ENCODE measurements around the gene CCM2. TPM values are rescaled to one million over a fixed set of nuclear protein-coding genes. Genes with fewer than 3 reads are reported as not detected.

The CCM2 gene
- polyA plus RNA-seq, 1 donor: 42.1 TPM

GRCh38 chr7:44969049-44969700 lies 30.8 kb upstream of the CCM2 start:
- DNase-seq (ENCODE audit: low read depth): no peak

GRCh38 chr7:44969701-44970522 lies 30.1 kb upstream of the CCM2 start:
- no peak for DNase-seq (ENCODE audit: low read depth)

- DNase-seq (ENCODE audit: low read depth): no peak
Measured at GRCh38 chr7:44970523-44971051, 29.4 kb upstream of the CCM2 start.

- no peak for DNase-seq (ENCODE audit: low read depth)
Measured at GRCh38 chr7:44971188-44971901, 28.7 kb upstream of the CCM2 start.

- no peak for DNase-seq (ENCODE audit: low read depth)
Measured at GRCh38 chr7:44971902-44972441, 28.0 kb upstream of the CCM2 start.

GRCh38 chr7:44972562-44972961 lies 27.4 kb upstream of the CCM2 start:
- DNase-seq (ENCODE audit: low read depth): no peak

GRCh38 chr7:44973610-44974401 lies 26.2 kb upstream of the CCM2 start:
- DNase-seq (ENCODE audit: low read depth): no peak

- DNase-seq (ENCODE audit: low read depth): no peak
Measured at GRCh38 chr7:44974549-44974948, 25.5 kb upstream of the CCM2 start.

DNA sequence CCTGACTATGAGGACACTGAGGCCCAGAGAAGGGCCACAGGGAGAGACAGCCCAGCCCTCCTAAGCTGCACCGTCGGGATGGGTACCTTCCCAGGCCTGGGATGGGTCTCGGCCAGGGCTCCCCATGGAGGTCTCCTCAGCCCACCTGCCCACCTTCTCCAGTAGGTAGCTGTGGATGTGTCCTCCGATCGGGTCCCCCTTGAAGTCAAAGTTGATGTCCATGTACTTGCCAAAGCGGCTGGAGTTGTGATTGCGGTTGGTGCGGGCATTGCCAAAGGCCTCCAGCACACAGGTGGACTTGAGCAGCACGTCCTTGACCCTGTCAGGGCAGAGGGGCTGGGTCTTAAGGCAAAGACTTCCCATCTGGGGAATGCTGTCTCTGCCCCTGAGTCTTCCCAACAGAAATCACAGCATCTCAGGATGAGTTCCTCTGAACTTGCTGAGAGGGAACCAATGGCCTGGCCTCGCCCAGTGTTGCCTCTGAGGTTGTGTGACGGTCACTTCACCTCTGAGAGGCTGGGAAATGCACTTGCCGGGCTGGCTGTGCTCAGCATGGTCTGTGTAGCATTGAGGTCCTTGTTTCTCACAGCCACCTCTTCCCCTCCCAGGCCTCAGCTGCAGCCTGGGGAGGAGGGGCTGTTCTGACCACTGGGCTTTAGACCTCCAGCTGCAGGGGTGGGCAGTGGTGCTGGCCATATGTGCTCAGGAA lies 24.5 kb upstream of the CCM2 start:
- DNase-seq (ENCODE audit: low read depth): no peak

GRCh38 chr7:44976040-44976745 lies 23.8 kb upstream of the CCM2 start:
- DNase-seq (ENCODE audit: low read depth): no peak

DNA sequence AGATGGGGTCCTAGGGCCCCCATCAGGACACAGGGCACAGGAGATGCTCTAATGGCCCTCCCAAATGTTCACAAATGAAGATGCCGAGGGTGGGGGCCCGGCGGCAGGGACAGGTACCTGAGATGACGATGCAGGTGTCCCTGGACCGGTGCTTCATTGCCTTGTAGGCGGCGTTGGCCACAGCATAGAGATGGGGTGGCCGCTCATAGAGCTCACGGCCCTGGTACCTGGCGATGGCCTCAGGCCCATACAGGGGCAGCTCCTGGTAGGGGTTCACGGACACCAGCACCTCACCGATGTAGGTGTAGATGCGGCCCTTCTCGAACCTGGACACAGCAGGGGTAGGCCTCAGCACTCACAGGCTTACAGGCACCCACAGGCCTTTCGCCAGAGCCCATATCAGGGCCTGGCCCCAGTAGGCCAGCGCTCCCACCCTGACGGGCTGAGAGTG lies 23.2 kb upstream of the CCM2 start:
- no peak for DNase-seq (ENCODE audit: low read depth)

- no peak for DNase-seq (ENCODE audit: low read depth)
Measured at GRCh38 chr7:44977304-44977958, 22.6 kb upstream of the CCM2 start.

DNA sequence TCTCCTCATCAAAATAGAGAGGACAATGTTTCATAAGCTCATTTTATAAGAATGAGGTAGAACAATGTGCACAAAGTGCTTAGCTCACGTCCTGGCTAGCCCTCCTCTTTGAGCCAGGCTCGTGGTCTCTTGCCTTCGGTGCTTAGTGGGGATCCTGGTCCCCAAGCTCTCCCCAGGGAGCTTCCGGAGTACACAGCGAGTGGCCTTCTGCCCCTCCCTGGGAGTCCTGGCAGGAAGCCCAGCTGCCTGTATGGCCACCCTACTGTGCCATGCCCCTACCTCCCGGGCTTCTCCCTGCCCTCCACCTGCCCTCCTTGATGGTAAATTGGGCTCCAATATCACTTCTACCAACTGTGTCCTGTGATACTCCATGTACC lies 22.1 kb upstream of the CCM2 start:
- no peak for DNase-seq (ENCODE audit: low read depth)

DNA sequence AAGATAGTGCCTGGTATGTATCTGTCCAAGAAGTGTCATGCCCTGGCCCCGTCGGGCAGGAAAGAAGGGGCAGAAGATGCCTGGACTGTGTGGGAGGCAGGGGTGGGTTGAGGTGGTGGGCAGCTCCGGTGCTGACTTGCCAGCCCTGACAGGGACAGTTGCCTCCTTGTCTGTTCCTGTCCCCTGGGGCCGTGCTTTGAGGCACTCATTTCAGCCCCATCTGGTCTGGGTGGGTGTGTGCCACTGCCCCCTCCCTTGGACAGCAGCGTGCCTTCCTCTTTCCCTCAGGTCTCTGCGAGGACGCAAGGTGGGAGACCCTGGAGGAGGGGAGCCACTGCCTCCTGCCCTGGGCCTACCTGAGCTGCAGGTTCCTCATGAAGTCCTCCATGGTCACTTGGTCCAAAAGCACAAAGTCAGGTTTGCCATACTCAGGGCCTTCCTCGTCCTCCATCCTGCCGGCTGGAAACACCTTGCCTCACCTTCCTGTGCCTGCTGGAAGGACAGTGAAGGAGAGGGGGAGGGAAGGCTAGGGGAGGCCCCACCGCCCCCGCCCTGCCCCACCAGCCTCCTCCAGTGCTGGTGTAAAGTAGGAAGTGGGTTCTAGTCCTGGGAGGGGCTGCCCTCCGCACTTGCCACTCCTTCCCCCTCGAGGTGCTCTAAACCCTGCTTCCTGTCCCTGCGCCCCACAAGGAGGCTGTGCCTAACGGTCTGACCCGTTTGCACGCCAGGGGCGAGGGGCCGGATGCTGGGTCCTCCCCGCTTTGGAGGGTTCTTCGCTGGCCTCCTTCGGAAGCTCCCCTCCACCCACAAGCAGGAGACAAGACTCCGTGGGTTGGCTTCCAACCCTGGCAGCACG lies 21.3 kb upstream of the CCM2 start, which contains the start of gene MYO1G:
TSS of gene MYO1G (minus strand) at position 505 of the 856 bp plus-strand sequence. CDS start at position 451, 54 bp downstream.
- DNase-seq (ENCODE audit: low read depth): no peak

DNA sequence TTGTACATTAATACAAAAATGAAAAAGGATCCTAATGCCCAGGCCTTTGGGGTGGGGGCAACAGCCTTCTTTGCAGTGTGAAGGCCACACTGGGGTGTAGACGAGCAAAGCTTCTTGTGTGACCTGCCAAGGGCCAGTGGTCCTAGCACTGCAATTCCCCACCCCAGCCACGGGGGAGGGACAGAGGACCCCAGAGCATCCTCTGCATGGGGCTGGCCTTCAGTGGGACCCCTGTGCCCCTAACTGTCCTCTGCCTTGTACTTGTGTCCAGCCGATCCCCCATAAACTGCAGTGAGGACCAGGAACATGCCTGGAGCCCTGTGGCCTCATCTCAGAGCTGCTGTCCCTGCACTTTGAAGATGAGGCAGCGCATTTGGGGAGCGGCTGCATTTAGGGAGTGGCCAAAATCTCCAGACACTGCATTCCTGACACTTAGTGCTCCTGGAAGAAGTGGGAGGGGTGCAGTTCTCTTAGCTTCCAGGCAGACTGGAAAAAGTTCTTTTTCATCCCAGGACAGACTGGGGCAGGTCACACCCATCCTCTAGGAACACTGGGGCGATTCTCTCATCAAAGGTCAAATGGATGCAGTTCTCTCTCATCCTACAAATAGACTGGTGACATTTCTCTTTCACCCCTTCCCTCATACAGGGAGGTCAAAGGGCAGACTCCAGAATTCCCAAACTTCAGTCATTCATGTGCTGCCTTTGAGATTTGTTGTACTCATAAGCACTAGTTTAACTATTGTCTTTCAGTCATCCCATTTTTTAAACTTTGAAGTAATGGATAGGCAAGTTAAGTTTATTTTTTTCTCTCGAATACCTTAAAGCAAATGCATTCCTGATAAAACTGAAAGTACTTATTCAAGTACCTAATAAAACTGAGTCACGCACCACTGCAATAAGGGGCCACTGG lies 20.3 kb upstream of the CCM2 start:
- DNase-seq (ENCODE audit: low read depth): no peak

DNA sequence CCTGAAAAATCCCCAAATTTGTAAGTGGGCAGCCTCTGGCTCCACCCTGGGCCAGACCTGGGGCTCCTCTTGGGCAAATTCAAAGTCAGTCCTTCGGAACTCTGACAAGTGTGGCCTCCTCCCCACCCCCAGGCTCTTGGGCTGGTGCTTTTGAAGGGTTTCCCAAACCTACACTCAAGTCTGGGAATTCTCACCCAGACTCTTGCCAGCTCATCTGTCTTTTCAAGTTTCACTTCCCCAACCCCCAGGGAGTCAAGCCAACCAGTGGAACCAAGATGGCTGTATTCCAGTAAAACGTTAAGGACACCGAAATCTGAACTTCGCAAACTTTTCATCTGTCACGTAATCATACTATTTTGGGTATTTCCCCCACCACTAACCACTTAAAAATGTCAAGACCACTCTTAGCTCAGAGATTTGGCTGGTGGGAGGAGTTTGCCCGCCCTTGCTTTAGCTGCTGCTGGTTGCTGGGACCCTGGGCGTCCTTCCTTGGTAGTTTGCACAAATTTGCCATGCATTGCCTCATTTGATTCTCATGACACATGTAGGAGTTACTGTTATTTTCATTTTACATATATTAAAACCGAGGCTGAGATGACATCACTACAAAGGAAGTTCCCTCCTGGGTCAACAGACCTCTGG lies 19.5 kb upstream of the CCM2 start:
- DNase-seq (ENCODE audit: low read depth): no peak
